ENCODE results near the gene ARMH3.

The ARMH3 gene

DNA sequence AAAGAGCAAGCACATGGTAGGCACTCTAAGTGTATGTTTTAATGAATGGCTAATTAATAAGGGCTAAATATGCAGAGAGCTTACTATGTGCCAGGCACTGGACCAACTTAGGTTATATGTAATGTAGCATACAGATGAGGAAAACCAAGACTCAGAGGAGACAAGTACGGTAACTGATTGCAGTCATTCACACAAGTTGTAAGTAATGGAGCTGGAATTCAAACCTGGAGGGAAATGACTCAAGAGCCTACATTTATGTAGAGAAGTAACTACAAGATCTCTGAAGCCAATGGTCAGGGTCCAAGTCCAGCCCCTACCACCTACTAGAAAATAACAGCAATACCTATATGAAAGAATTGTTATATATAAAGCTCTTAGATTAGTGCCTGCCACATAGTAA, 115.1 kb downstream of the ARMH3 start:
- no peak for DNase-seq (ENCODE audit: low spot score)

DNA sequence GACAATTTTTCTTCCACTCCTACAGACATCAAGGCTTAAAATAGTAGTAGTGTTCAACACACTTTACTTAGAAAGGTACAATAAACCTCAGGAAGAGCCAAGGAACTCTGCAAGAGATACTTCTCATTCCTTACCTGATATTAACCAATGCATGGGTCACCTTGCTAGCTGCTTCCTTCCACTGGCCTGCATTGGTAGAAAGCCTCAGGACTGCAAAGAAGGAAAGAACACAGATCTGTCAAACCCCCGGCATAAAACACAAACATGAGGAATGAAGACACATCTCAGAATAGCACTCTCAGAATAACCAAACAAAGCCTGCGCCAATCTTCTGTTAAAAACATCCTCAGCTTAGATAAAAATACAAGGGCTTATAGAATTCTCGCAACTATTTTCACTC, 116.2 kb downstream of the ARMH3 start:
- no peak for DNase-seq (ENCODE audit: low spot score)

DNA sequence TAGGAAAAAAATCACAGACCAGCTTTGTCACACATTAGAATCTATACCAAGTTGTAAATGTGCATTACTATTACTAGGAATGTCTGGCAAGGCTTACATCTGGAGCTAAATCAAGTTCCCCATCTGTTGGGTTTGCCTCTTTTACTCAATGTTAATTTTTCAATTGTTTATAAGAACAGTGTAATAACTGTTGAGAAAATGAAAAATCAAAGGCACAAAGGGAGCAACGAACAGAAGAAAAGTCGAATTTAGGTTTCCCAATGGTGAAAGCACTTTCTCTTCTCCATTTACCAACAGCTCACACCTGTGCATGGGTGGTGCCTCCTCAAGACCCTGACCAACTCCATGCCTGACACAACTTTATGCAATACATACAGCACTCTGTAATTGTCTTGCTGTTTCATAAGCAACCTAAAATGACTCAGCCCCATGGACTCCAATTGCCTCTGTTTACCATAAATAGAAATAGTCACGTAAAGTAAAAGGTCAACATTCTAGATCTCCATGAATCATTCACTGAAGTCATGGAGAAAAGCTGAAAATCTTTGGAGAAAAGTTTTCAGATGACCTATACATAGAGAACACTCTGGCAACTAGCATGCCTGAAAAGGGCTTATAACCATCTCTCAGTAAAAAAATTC, 116.8 kb downstream of the ARMH3 start:
- no peak for DNase-seq (ENCODE audit: low spot score)

DNA sequence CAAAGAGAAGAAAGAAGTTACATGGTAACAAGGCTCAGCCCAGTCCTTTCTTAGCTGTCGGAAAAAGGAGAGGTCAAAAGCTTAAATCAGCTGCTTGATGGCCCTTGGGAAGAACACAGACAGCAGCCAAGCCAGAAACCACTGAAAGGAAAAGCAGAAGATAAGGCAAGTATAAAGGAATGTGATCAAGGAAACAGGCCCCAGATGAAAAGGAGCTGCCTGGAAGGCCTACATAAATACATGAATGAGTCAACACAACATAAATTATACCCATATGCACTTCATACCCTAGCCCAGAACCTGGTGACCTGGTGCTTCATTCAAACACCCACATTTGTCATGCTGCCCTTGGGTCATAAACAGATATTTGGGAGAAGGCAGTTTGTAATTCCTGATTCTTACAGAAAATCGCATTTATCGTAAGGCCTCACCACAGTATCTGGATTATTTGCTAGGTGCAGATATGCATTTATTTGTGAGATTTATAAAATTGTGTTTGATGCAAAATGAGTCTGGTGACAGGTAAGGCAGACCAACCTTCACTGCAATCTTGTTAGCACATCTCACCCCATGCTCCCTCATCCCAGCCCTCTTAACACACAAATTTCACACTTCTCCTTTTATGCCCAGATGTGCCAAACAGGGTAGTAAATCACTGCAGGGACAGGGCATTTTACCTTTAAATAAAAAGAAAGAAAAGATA, 117.5 kb downstream of the ARMH3 start:
- no peak for DNase-seq (ENCODE audit: low spot score)

DNA sequence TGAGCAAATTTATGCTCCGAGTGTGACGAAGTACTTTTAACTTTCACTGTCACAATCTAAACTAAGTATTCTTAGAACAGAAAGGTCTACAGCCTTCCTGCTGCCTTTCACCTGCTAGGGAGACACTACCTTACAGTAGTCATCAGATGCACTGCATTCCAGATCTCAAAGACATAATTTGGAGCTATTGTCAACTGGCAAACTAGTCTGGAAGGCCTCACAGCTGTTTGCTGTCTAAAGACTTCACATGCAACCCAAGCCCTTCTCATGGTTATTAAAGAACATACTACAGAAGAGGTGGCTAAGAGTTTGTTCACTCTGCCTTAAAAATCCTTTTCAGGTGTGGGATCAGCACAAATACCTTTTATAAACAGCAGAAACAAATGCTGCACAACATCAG, 120.5 kb downstream of the ARMH3 start:
- no peak for DNase-seq (ENCODE audit: low spot score)

DNA sequence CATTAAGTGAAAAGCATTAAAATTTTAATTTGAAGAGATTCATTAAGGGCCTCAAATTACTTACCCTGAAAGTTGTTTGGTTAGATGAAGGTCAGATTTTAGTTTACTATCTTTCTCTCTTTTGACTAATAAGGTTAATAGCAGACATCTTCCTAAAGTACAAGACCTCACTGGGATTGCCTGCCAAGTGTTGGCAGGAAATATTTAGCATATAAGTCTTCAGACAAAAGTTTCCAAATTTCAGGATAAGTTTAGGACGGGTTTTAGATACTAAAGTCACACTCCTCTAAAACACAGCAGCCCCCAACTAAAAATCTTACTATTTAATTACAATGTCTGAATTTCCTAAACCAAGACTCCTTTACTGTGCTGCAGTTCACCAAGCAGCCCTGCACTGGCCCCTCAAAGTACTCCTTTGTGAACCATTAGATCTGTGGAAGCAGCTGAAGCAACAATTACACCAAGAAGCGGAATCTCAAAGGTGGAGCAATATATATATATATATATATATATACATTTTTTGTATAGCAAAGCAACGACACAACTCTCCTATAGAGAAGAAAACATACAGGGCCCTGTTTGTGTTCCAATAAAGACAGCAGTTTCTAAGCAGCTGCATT, 121.2 kb downstream of the ARMH3 start:
- DNase-seq (ENCODE audit: low spot score): no peak

DNA sequence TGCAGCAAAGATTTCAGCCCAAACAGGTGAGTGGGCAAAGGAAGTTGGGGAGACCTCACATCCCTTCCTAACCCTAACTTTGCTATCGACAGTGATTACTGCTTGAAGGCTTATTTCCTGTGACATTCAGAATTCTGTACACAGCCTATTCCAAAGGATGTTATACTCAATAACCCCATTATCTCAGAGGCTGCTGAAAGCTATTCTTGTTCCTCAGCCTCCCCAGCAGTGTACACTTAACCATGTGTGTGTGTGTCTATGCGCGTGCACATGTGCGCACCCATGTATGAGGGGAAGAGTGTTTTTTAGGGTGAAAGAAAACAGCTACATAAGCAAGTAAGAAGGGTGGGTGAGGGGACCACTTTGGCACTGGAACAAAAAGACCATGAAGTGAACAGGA, 122.0 kb downstream of the ARMH3 start:
- no peak for DNase-seq (ENCODE audit: low spot score)

DNA sequence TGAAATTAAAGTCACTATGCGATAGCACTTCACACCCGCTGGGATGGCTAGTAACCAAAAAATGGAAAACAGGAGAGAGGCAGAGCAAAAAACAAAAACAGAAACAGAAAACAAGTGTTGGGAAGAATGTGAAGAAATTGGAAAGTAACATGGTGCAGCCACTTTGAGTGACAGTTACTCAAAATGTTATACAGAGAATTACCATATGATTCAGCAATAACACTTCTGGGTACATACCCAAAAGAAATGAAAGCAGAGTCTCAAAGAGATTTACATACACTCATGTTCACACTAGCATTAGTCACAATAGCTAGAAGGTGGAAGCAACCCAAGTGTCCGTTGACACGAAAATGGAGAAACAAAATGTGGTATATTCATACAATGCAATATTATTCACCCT, 123.8 kb downstream of the ARMH3 start:
- no peak for DNase-seq (ENCODE audit: low spot score)

DNA sequence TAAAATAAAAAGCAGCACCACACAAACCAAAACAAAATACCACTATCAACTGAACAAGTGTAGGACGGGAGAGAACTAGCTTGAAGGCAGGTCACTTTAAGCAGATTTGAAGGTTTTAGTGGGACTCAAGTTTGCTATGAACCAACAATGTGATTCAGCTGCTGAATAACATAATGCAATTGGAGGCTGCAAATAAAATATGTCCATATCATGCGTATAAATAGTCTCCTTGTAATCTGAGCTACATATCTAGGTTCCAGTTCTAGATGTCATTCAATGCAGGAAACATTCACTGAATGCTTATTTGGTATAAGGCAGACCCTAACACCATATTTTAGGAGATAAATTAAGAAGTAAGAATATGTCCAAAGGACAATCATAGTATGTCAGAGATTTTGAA, 130.9 kb downstream of the ARMH3 start:
- DNase-seq (ENCODE audit: low spot score): no peak

DNA sequence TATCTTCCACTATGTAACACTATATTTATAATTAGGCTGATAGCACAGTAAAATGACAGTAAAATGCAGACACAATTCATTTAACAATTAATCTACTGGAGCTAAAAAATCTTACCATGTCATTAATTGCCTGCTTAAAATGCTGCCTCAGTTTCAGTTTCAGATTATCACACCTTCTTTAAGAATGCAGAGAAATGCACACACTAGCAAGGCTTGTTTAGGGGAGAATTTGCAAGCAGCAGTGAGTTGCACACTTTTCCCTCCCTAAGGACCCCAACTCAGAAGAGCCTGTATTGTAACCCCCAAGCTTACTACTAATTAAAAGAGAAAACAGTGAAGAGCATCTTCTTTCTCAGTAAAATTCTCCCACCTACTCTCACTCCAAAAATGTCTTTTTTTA, 132.7 kb downstream of the ARMH3 start:
- no peak for DNase-seq (ENCODE audit: low spot score)

DNA sequence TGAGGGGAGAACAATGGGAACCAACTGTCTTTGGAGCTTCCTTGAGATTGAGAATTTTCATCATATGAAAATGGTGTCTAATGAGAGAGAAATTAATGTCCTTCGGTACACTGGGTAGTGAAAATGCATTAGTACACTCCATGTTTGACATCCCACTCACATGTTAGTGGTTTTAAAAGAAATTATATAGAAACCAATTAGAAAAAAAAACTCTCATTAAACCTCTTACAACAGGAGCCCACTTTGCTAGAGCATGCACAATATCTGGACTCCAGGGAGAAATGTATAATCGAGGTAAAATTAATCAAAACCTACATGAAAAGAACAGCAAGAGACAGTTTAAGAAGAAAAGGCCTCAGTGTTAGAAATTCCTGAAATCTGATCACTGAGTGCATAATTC, 133.1 kb downstream of the ARMH3 start:
- no peak for DNase-seq (ENCODE audit: low spot score)

DNA sequence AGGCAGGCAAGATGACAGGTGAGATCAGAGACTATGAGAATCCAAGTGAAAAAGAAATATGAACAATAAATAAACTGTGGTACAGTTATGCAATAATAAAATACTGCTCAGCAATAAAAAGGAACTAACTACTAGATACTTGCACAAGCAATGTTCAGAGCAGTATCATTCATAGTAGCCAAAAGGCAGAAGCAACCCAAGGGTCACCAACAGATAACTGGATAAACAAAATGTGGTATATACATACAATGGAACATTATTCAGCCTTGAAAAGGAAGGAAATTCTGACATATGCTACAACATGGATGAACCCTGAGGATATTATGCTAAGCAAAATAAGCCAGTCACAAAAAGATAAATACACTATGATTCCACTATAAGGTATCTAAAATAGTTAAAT, 135.4 kb downstream of the ARMH3 start:
- DNase-seq (ENCODE audit: low spot score): no peak

DNA sequence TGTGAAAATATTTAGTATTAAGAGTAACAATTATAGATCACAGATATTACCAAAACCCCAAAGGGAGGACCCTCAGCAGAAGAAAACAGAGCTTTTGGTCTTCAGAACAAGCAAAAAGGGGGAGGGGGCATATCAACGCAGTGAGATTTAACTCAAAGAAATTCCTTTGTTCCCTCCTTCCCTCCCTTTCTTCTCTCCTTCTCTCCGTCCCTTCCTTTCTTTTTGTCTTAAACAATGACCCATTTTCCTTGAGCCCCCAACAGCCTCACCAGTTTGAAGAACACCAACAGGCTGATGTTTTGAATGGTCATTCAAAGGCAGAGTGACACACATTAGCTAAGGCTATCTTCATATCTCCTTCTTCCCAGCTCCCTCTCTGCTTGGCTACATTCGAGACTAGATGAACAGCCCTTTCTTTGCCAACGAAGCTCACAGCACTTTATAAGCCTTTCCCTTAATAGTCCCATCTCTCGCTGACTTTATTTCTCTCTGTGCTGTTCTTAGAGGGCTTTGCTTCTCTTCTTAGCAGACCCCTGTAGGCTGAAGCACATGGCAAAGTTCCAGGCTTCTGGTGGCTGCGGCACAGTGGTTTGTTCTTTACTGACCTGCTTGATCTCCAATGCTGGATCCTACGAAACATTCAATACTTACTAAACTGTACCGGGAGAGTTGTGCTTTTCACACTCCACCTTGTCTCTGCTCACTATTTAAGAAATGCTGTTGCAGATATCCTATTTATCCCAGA, 136.8 kb downstream of the ARMH3 start:
- DNase-seq (ENCODE audit: low spot score): no peak

DNA sequence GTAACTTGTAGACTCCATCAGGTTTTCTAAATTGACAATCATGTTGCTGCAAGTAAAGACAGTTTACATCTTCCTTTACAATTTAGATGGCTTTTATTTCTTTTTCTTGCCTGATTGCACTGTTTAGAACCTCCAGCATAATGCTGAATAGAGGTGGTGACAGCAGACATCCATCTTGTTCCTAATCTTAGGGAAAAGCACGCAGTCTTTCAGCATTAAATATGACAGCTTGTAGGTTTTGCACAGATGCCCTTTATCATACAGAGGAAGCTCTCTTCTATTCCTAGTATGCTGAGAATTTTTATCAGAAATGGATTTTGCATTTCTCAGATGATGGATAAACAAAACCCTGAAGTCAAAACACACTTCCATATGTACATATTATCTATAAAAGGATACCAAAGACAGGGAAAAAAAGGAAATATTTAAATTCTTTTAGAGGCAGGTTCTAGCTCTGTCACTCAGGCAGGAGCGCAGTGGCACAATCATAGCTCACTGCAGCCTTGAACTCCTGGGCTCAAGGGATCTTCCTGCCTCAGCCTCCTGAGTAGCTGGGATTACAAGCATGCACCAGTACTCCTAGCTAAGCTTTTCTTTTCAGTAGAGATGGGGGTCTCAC, 143.3 kb downstream of the ARMH3 start:
- DNase-seq (ENCODE audit: low spot score): no peak

DNA sequence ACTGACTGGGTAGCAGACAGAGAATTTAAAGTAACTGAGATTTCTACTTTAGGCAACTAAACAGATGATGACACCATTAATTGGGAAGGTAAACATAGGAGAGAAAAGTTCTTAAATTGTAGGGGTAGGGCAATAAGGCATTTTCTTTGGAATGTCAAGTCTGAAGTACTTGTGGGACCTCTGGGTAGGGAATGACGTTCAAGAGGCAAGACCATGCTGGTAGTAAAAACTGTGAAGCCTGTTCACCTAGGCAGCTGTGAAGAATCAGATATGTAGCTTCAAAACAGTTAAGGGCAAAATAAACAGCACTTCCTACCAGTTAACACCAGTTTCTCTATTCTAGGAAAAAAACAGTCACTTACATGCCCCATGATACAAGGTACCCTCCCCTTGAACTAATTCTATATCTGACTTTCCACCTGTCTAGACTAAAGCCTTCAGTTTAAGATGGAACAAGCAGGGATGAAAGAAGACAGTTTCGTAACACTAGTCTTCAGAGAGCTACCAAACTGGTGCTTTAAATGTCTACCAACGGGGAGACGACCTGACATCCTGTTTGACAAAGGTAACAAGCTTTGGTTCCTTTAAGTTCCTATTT, 149.3 kb downstream of the ARMH3 start:
- DNase-seq (ENCODE audit: low spot score): no peak

DNA sequence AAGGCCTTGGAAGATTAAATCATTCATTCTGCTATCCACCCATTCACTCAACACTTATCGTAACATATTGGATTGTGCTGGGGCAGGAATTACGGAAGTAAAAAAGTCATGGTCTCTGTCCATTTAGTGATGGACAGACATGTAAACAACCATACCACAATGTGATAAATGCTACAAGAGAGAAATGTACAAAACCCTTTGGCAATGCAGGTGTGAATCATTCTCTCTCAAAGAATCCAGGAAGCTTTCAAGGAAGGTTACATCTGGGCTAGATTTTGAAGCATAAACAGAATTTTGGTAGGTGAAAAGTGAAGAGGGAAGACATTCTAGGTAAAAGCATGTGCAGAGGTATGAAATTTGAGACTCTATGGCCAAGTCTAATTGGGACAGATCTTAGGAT, 150.7 kb downstream of the ARMH3 start:
- DNase-seq (ENCODE audit: low spot score): no peak

DNA sequence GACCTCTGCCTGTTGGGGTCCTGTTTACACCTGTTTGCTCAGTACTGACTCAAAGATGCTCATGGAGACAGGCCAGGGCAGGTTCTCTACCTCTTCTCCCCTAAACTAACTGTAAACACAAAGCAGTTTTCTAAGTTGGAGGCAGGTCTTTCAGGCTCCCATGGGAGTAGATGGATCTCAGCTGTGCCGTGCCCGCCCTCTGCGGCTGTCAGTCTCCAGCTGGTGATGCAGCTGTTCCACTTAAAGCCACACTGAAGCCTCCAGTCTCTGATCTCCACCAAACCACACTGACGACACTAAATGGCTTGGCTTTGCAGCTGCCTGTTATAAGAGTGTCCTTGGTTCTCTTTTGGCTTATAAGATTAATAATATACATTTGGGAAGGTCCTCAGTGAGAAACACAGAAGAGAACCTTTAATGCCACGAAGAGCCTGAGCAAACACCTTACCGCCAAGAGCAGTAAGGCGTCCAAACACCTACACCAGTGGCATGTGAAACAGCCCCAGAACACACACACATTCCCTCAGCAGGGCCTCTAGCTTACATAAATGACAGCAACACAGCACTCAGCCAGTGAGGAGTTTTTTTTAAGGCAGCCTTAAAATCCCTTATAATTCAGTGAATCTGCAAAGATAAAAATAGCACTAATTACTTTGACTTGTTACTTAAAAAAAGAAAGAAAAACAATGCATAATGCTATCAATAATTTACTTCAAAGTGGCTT, 152.0 kb downstream of the ARMH3 start:
- DNase-seq (ENCODE audit: low spot score): no peak

DNA sequence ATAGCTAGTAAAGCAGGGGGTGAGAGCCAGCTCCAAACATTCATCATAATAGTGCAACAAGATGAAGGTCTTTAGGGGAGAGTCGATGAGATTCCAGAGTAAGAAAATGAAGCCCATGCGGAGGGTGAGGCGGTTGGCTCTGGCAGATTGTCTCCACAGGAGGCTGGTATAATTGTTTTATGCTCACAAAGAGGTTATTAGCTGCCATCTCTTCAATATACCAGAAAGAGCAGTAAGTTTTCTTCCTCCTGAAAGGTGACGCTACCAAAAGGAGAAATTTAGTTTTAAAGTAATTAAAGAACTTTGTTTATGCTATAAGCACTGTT, 153.2 kb downstream of the ARMH3 start:
- no peak for DNase-seq (ENCODE audit: low spot score)

DNA sequence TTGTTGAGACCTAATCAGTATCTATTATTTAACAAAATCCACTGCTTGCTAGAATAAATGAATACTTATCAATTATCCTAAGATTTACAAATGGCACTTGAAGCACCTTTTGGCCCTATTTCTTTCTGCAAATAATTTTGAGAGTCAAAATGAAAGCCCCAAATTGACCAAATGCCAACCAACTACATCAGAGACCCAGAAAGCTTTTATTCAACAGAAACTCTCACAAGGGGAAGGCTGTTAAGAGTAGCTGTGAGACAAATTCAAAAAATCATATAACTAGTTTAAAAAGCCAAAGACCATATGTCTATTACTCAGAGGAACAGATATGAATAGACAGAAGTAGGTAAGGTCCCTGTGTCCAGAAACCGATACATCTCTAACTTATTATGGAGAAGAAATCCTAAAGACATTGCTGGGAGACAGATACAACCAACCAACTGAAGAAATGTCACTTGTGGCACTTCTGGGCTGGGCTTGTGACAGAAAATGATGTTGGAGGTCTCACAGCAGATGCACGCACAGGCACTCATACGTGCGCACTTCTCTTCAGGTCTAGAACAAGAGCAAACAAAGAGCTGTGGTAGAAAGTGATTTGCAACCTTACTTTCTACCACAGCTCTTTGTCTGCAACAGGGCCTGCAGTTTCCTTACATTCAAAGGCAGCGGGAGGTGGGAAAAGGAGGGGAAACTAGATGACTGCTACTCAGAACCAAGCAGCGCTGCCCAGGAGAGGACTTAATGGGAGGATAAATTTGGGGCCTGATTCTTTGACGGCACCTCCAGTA, 153.7 kb downstream of the ARMH3 start:
- no peak for DNase-seq (ENCODE audit: low spot score)

DNA sequence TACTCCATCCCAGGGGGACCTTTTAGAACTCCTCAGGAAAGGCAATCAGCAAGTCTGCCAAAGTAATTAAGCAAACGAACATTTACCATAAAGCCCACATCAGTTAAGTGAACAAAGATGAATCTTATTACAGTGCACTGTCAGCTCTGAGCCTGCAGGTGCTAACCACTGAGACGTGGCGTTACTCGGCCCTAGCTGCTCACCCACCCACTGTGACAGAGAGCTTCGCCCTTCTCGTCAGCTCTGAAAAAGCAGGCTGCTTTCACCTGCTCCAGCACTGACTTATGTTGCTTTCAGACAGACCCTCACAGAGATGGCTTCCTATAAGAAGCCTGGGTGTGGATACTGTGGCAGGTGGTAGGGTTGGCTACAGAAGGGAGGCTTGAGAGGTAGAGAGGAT, 154.6 kb downstream of the ARMH3 start:
- no peak for DNase-seq (ENCODE audit: low spot score)
